Mesothelial cell of epicardium (in vitro differentiated cells): ENCODE results near the gene OXSM. TPM values are rescaled to one million over a fixed set of nuclear protein-coding genes. Genes with fewer than 3 reads are reported as not detected.

Experiments
- DNase-seq, 2 experiments: peaks; one replicate each; pipeline ENCODE4 v3.0.0; 2021; ENCODE audit warnings: low spot score in 2 of 2; ENCODE audit not compliant: unreplicated experiment in 2 of 2
- H3K27ac Mint-ChIP-seq: 2 replicates; pipeline ENCODE4 v1.8.0; 2021; ENCODE audit warnings: mixed read lengths
- H3K27me3 Mint-ChIP-seq: 2 replicates; pipeline ENCODE4 v1.8.0; 2021; ENCODE audit warnings: low read depth, mixed read lengths
- H3K36me3 Mint-ChIP-seq: 2 replicates; pipeline ENCODE4 v1.8.0; 2021; ENCODE audit warnings: mixed read lengths
- H3K4me1 Mint-ChIP-seq: 2 replicates; pipeline ENCODE4 v1.8.0; 2021; ENCODE audit warnings: mixed read lengths
- H3K4me3 Mint-ChIP-seq: 2 replicates; pipeline ENCODE4 v1.8.0; 2021; ENCODE audit warnings: mild to moderate bottlenecking, moderate library complexity, mixed read lengths
- H3K9me3 Mint-ChIP-seq: 2 replicates; pipeline ENCODE4 v1.8.0; 2021; ENCODE audit warnings: mixed read lengths
- CTCF ChIP-seq: fragments of 200-600 bp; sonication (generic); IDR thresholded peaks from one replicate; pipeline ENCODE4 v1.5.0; 2021; ENCODE audit warnings: antibody characterized with exemption; ENCODE audit not compliant: unreplicated experiment
- total RNA-seq: library from RNA; stranded (reverse); gene quantifications from 3 replicates; pipeline ENCODE4 v1.2.1, GENCODE V29; 2021

OXSM gene
- 10.2 to 12.8 TPM (median 10.4 TPM) in 3 replicates for total RNA-seq

GRCh38 chr3:25789596-25790556 lies at the start of gene OXSM:
TSS of gene OXSM (plus strand) at chr3:25790090. CDS start at chr3:25791021, 931 bp downstream.
- Mint-ChIP-seq H3K4me3 (peak within 1 kb of the TSS; percentile 83), H3K27ac (peak within 1 kb of the TSS; percentile 96), H3K27me3 (no peaks in the 10 kb centered on the region), H3K9me3 (no peaks in the 10 kb centered on the region), H3K36me3 (peaks cover 6% of the 10 kb centered on the region), H3K4me1 (peaks cover 28% of the 10 kb centered on the region)
- no peak for TF ChIP-seq CTCF
- DNase-seq: peak; percentile 61 to 79

- Mint-ChIP-seq H3K9me3 (no peaks in the 10 kb centered on the region), H3K27ac (no peak overlapping the region), H3K36me3 (peaks cover 57% of the 10 kb centered on the region), H3K4me1 (no peaks in the 10 kb centered on the region), H3K4me3 (no peak overlapping the region), H3K27me3 (no peaks in the 10 kb centered on the region)
- no peak for DNase-seq
- no peak for TF ChIP-seq CTCF
Measured at GRCh38 chr3:25744470-25744869, 45.4 kb upstream of the OXSM start.

DNA sequence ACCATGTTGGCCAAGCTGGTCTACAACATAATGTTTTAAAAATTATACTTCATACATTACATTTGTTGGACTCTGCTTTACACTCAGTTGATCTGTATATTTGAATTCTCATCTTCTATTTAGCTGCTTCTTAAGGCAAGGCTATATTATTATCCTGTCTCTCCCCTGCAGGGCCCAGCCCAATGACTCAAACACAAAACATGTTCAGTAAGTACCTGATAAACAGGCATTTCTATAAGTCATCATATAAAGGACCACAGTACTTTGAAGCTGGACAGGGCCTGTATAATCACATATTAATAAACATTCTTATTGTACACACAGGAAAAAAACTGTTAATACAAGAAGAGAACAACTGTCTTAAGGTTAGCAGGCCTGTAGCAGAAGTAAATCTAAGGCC lies 42.9 kb upstream of the OXSM start:
- no peak for TF ChIP-seq CTCF
- H3K9me3 Mint-ChIP-seq: no peaks in the 10 kb centered on the region
- H3K36me3 Mint-ChIP-seq: peaks cover 62% of the 10 kb centered on the region
- H3K27ac Mint-ChIP-seq: no peak overlapping the region
- H3K4me3 Mint-ChIP-seq: no peak overlapping the region
- no peak for DNase-seq
- no peaks in the 10 kb centered on the region for H3K4me1 Mint-ChIP-seq
- H3K27me3 Mint-ChIP-seq: no peaks in the 10 kb centered on the region

GRCh38 chr3:25748189-25748588 lies 41.7 kb upstream of the OXSM start:
- no peak for TF ChIP-seq CTCF
- Mint-ChIP-seq H3K4me3 (no peak overlapping the region), H3K36me3 (peaks cover 56% of the 10 kb centered on the region), H3K4me1 (no peaks in the 10 kb centered on the region), H3K27me3 (no peaks in the 10 kb centered on the region), H3K9me3 (no peaks in the 10 kb centered on the region), H3K27ac (no peak overlapping the region)
- no peak for DNase-seq

DNA sequence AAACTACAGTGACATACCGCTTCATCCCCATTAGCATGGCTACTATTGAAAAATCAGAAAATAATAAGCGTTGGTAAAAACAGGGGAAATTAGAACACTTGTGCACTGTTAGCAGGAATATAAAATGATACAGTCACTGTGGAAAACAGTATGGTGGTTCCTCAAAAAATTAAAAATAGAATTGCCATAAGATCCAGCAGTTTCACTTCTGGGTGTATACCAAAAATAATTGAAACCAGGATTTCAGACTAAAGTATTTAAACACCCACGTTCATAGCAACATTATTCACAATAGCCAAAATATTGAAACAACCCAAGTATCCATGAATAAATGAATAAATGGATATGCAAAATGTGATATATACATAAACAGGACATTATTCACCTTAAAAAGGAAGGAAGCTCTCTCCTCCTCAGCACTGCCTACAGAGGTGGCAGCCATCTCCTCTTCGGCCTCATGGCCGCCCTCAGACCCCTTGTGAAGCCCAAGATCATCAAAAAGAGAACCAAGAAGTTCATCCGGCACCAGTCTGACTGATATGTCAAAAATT lies 40.8 kb upstream of the OXSM start:
- H3K4me1 Mint-ChIP-seq: no peaks in the 10 kb centered on the region
- no peak for TF ChIP-seq CTCF
- DNase-seq: no peak
- H3K9me3 Mint-ChIP-seq: no peaks in the 10 kb centered on the region
- H3K36me3 Mint-ChIP-seq: peaks cover 49% of the 10 kb centered on the region
- H3K4me3 Mint-ChIP-seq: no peak overlapping the region
- H3K27ac Mint-ChIP-seq: no peak overlapping the region
- no peaks in the 10 kb centered on the region for H3K27me3 Mint-ChIP-seq
